Keratinocyte (primary cell): Measurements from ENCODE around the gene GLUL. TPM values are rescaled to one million over a fixed set of nuclear protein-coding genes. Genes with fewer than 3 reads are reported as not detected.

ENCODE experiments used
- DNase-seq: peaks from one replicate; pipeline ENCODE4 v3.0.0-alpha.2; 2011; ENCODE audit warnings: low read depth, missing footprints, low spot score
- FAIRE-seq: peaks from 2 replicates; lab custom pipeline; 2011; peaks lifted over from hg19 to GRCh38; lab: Jason Lieb, UNC
- H2AFZ ChIP-seq: 2 replicates; pipeline ENCODE4 v1.6.0; 2012; ENCODE audit warnings: low read length, control low read depth, inconsistent platforms; ENCODE audit not compliant: control insufficient read depth
- H3K27ac ChIP-seq: 2 replicates; pipeline ENCODE4 v1.5.1; 2011; ENCODE audit warnings: low read length; ENCODE audit not compliant: control insufficient read depth, insufficient read depth
- H3K27me3 ChIP-seq: 3 replicates; pipeline ENCODE4 v1.6.0; 2011; ENCODE audit warnings: low read length; ENCODE audit not compliant: control insufficient read depth, insufficient read depth; ENCODE audit errors: extremely low read depth
- H3K36me3 ChIP-seq, 2 experiments: 2 replicates in 1 of 2; 3 replicates in 1 of 2; pipeline ENCODE4 v1.5.1; 2011; ENCODE audit warnings: low read length in 2 of 2, mild to moderate bottlenecking in 1 of 2; ENCODE audit not compliant: control insufficient read depth in 2 of 2, insufficient read depth in 2 of 2; ENCODE audit errors: extremely low read depth in 1 of 2
- H3K4me1 ChIP-seq: 3 replicates; pipeline ENCODE4 v1.5.1; 2011; ENCODE audit warnings: low read length; ENCODE audit not compliant: control insufficient read depth, insufficient read depth; ENCODE audit errors: extremely low read depth
- H3K4me2 ChIP-seq: 3 replicates; pipeline ENCODE4 v1.6.0; 2011; ENCODE audit warnings: low read depth, low read length; ENCODE audit not compliant: control insufficient read depth, insufficient read depth; ENCODE audit errors: extremely low read depth
- H3K4me3 ChIP-seq, 3 experiments: fragments of 200-600 bp in 1 of 3; sonication (generic) in 1 of 3; 2 replicates in 2 of 3; 3 replicates in 1 of 3; pipeline ENCODE4 v1.5.1; 2011 to 2016; ENCODE audit warnings: low read length in 3 of 3, mild to moderate bottlenecking in 3 of 3, control low read depth in 2 of 3, inconsistent platforms in 1 of 3, low read depth in 1 of 3, mixed read lengths in 1 of 3, mixed run types in 1 of 3, moderate library complexity in 1 of 3; ENCODE audit not compliant: control insufficient read depth in 2 of 3, insufficient read depth in 2 of 3; ENCODE audit errors: extremely low read depth in 1 of 3
- H3K79me2 ChIP-seq: 2 replicates; pipeline ENCODE4 v1.6.0; 2012; ENCODE audit warnings: low read length; ENCODE audit not compliant: control insufficient read depth, insufficient read depth
- H3K9ac ChIP-seq: 3 replicates; pipeline ENCODE4 v1.6.0; 2011; ENCODE audit warnings: low read length; ENCODE audit not compliant: control insufficient read depth, insufficient read depth; ENCODE audit errors: extremely low read depth
- H3K9me1 ChIP-seq: 3 replicates; pipeline ENCODE4 v1.6.0; 2011; ENCODE audit warnings: low read length; ENCODE audit not compliant: control insufficient read depth, insufficient read depth; ENCODE audit errors: extremely low read depth
- H3K9me3 ChIP-seq: 2 replicates; pipeline ENCODE4 v1.5.1; 2012; ENCODE audit warnings: low read depth, low read length; ENCODE audit not compliant: control insufficient read depth
- H4K20me1 ChIP-seq: 3 replicates; pipeline ENCODE4 v1.6.0; 2011; ENCODE audit warnings: low read length; ENCODE audit not compliant: control insufficient read depth, insufficient read depth; ENCODE audit errors: extremely low read depth
- CTCF ChIP-seq, 3 experiments: IDR thresholded peaks in 1 of 3; conservative IDR thresholded peaks in 1 of 3; optimal IDR thresholded peaks in 1 of 3; 2 replicates in 2 of 3; 3 replicates in 1 of 3; pipeline versions ENCODE3 to v1.5.1; 2011; ENCODE audit warnings: low read length in 3 of 3, mild to moderate bottlenecking in 3 of 3, moderate library complexity in 2 of 3, control low read depth in 1 of 3, inconsistent platforms in 1 of 3; ENCODE audit not compliant: insufficient read depth in 2 of 3; ENCODE audit errors: extremely low read depth in 1 of 3
- EZH2 ChIP-seq: IDR thresholded peaks from one replicate; pipeline ENCODE4 v1.6.1; 2012; ENCODE audit warnings: inconsistent platforms, mild to moderate bottlenecking, low read length, moderate library complexity
- dilution Hi-C: fragments of 300-500 bp; cut with MboI; formaldehyde crosslinking; loops from one replicate; pipeline ENCODE4 v1.7.0; 2020; ENCODE audit warnings: low sequenced_read_pairs; ENCODE audit not compliant: extremely low pct_ligation_motif_present
- polyA plus RNA-seq, 5 experiments: library from polyadenylated mRNA; depleted of rRNA in 3 of 5; stranded (reverse) in 3 of 5; stranded (forward) in 1 of 5; unstranded in 1 of 5; fragments of >200 nt; gene quantifications; 1 replicate in 1 of 5; 2 replicates in 3 of 5; 3 replicates in 1 of 5; pipeline versions ENCODE4 v1.2.1 to v1.2.3, GENCODE V29; 2011 to 2012; ENCODE audit warnings: missing spikeins in 2 of 5, low read depth in 1 of 5, low replicate concordance in 1 of 5

The GLUL gene
- polyA plus RNA-seq, 1 donor (not counting 4 experiments of a cell fraction or from before 2014, with no cell fraction given), result 593 TPM

GRCh38 chr1:182368903-182369302, 22.7 kb downstream of the GLUL start:
- TF ChIP-seq CTCF (optimal IDR thresholded peaks at IDR 0.05 in 1 of 3, IDR thresholded peaks at IDR 0.05 in 1 of 3, conservative IDR thresholded peaks at IDR 0.05 in 1 of 3; ENCODE audit: extremely low read depth in 1 of 3, insufficient read depth in 2 of 3, low read length in 3 of 3) (no peak), EZH2 (no peak)
- Histone ChIP-seq H3K36me3 (no peaks in the 10 kb centered on the region), H4K20me1 (no peaks in the 10 kb centered on the region), H3K4me2 (no peak overlapping the region), H3K9me3 (no peaks in the 10 kb centered on the region), H3K27me3 (no peaks in the 10 kb centered on the region), H2AFZ (no peak overlapping the region), H3K27ac (no peak overlapping the region), H3K9ac (no peak overlapping the region), H3K9me1 (no peaks in the 10 kb centered on the region), H3K4me1 (no peaks in the 10 kb centered on the region), H3K79me2 (no peaks in the 10 kb centered on the region), H3K4me3 (no peak overlapping the region)
- FAIRE-seq (no peak), DNase-seq (no peak)
- dilution Hi-C loops, result no loop called here

- Histone ChIP-seq H3K4me2 (no peak overlapping the region), H3K9ac (no peak overlapping the region)
- FAIRE-seq, result no peak
Observed at GRCh38 chr1:182368358-182368757, 23.2 kb downstream of the GLUL start.

More at GRCh38 chr1:182368358-182368757, 23.2 kb downstream of the GLUL start:
- Histone ChIP-seq H3K36me3 (no peaks in the 10 kb centered on the region), H3K9me1 (no peaks in the 10 kb centered on the region), H2AFZ (no peak overlapping the region), H4K20me1 (no peaks in the 10 kb centered on the region), H3K79me2 (no peaks in the 10 kb centered on the region), H3K4me3 (no peak overlapping the region), H3K27me3 (no peaks in the 10 kb centered on the region), H3K27ac (no peak overlapping the region), H3K9me3 (no peaks in the 10 kb centered on the region), H3K4me1 (no peaks in the 10 kb centered on the region)
- TF ChIP-seq CTCF (optimal IDR thresholded peaks at IDR 0.05 in 1 of 3, IDR thresholded peaks at IDR 0.05 in 1 of 3, conservative IDR thresholded peaks at IDR 0.05 in 1 of 3; ENCODE audit: extremely low read depth in 1 of 3, insufficient read depth in 2 of 3, low read length in 3 of 3) (no peak), EZH2 (no peak)
- dilution Hi-C loops, result no loop called here
- no peak for DNase-seq
